Chondrocyte (in vitro differentiated cells): Measurements from ENCODE around the gene SLC12A3. TPM values are rescaled to one million over a fixed set of nuclear protein-coding genes. Genes with fewer than 3 reads are reported as not detected.

Experiments used
- DNase-seq: peaks from one replicate; pipeline ENCODE4 v3.0.0; 2021; ENCODE audit warnings: mixed read lengths, low spot score
- H3K27ac Mint-ChIP-seq: one replicate; pipeline ENCODE4 v1.8.0; 2021; ENCODE audit warnings: mild to moderate bottlenecking, moderate library complexity, mixed read lengths; ENCODE audit not compliant: unreplicated experiment
- H3K27me3 Mint-ChIP-seq: 2 replicates; pipeline ENCODE4 v1.8.0; 2021; ENCODE audit warnings: low read depth, mixed read lengths
- H3K36me3 Mint-ChIP-seq: 2 replicates; pipeline ENCODE4 v1.8.0; 2021; ENCODE audit warnings: low read depth, mixed read lengths
- H3K4me1 Mint-ChIP-seq: 2 replicates; pipeline ENCODE4 v1.8.0; 2021; ENCODE audit warnings: low read depth, mild to moderate bottlenecking, mixed read lengths
- H3K4me3 Mint-ChIP-seq: one replicate; pipeline ENCODE4 v1.8.0; 2021; ENCODE audit warnings: mild to moderate bottlenecking, moderate library complexity, mixed read lengths; ENCODE audit not compliant: unreplicated experiment
- H3K9me3 Mint-ChIP-seq: 2 replicates; pipeline ENCODE4 v1.8.0; 2021; ENCODE audit warnings: low read depth, mixed read lengths
- CTCF ChIP-seq: fragments of 200-600 bp; sonication (generic); IDR thresholded peaks from 2 replicates; pipeline ENCODE4 v1.5.0; 2021; ENCODE audit warnings: antibody characterized with exemption, mild to moderate bottlenecking, moderate library complexity
- total RNA-seq: library from RNA; stranded (reverse); gene quantifications from 3 replicates; pipeline ENCODE4 v1.2.1, GENCODE V29; 2021

Gene SLC12A3
- total RNA-seq, 1 donor from 2014 or later: not detected

- peaks cover 10% of the 10 kb centered on the region for H3K36me3 Mint-ChIP-seq
- no peaks in the 10 kb centered on the region for H3K9me3 Mint-ChIP-seq
- H3K27ac Mint-ChIP-seq: peak overlapping the region; percentile 75
- peaks cover 69% of the 10 kb centered on the region for H3K4me1 Mint-ChIP-seq
- DNase-seq: no peak
- TF ChIP-seq CTCF: no peak
- no peak overlapping the region for H3K4me3 Mint-ChIP-seq
- no peaks in the 10 kb centered on the region for H3K27me3 Mint-ChIP-seq
These were observed 34.3 kb upstream of the SLC12A3 start for GRCh38 chr16:56830669-56831068.

- Mint-ChIP-seq H3K27ac (no peak overlapping the region), H3K4me3 (no peak overlapping the region), H3K4me1 (peaks cover 76% of the 10 kb centered on the region)
These were observed 32.2 kb upstream of the SLC12A3 start for GRCh38 chr16:56832768-56833167.

GRCh38 chr16:56833243-56833970, 31.6 kb upstream of the SLC12A3 start:
- Mint-ChIP-seq H3K27ac (no peak overlapping the region), H3K4me1 (peaks cover 75% of the 10 kb centered on the region), H3K27me3 (no peaks in the 10 kb centered on the region), H3K9me3 (no peaks in the 10 kb centered on the region), H3K36me3 (peaks cover 12% of the 10 kb centered on the region), H3K4me3 (no peak overlapping the region)
- DNase-seq: no peak
- TF ChIP-seq CTCF: no peak

More at GRCh38 chr16:56832768-56833167, 32.2 kb upstream of the SLC12A3 start:
- no peak for TF ChIP-seq CTCF
- Mint-ChIP-seq H3K27me3 (no peaks in the 10 kb centered on the region), H3K9me3 (no peaks in the 10 kb centered on the region), H3K36me3 (peaks cover 9% of the 10 kb centered on the region)
- no peak for DNase-seq

GRCh38 chr16:56835320-56835719, 29.7 kb upstream of the SLC12A3 start:
- DNase-seq: no peak
- peak overlapping the region; percentile 89 for H3K27ac Mint-ChIP-seq
- H3K9me3 Mint-ChIP-seq: no peaks in the 10 kb centered on the region
- no peaks in the 10 kb centered on the region for H3K27me3 Mint-ChIP-seq
- TF ChIP-seq CTCF: no peak
- H3K4me1 Mint-ChIP-seq: peaks cover 64% of the 10 kb centered on the region
- H3K36me3 Mint-ChIP-seq: peaks cover 21% of the 10 kb centered on the region
- H3K4me3 Mint-ChIP-seq: no peak overlapping the region

- Mint-ChIP-seq H3K27ac (peak overlapping the region; percentile 89), H3K4me3 (no peak overlapping the region), H3K36me3 (peaks cover 24% of the 10 kb centered on the region), H3K4me1 (peaks cover 56% of the 10 kb centered on the region), H3K9me3 (no peaks in the 10 kb centered on the region), H3K27me3 (no peaks in the 10 kb centered on the region)
- TF ChIP-seq CTCF: no peak
- DNase-seq: no peak
These were observed 28.4 kb upstream of the SLC12A3 start for GRCh38 chr16:56836410-56837230.
